DMS153 treated with DMSO at 0.1 percent for 48 hours (cell line): Measurements from ENCODE around the gene CTNNA3.
"Not testable (repeated sequence)": the region's sequence is repeated elsewhere in the genome, so short reads cannot be mapped to it uniquely, and the experiment has no call there.

Source experiments
- DNase-seq: peaks from one replicate; lab custom pipeline; 2025; ENCODE audit not compliant: unreplicated experiment; lab: John Stamatoyannopoulos, UW

Gene CTNNA3

GRCh38 chr10:66467042-66467441, 1229.0 kb downstream of the CTNNA3 start:
- no peak for DNase-seq

DNA sequence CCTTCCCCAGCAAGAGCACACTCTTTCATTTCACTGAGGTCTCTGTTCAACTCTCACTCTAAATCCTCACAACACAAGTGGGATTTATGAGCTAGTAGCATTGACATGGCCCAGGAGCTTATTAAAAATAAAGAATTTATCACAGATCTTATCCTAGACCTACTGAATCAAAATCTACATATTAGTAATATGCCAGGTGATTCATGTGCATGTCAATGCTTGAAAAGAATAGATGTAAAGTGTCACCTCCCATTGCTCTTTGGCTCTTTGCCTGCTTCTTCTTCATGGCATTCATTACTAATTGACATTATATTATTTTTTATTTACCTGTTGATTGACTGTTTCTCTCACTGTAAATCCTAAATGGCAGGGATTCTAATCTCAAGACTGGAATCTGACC, 1229.4 kb downstream of the CTNNA3 start:
- DNase-seq: no peak

DNA sequence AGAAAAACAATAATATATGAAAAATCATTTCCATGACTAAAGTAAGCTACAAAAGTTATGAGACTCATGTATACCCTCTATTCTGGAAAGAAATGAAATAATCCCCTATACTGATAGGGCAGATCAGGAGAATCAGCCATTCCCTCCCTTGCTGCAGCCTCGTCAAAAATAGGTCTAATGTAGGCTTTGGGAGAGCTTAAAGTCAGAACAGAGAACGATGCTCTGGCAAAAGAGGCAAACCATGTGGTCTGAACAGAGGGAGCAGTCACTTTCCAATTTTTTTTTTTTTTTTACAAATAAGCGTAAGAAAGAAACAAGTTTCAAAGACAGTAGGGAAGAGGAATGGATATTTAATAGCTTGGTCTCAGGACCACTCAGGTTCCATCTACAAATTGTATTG, 1232.4 kb downstream of the CTNNA3 start:
- DNase-seq: no peak

DNA sequence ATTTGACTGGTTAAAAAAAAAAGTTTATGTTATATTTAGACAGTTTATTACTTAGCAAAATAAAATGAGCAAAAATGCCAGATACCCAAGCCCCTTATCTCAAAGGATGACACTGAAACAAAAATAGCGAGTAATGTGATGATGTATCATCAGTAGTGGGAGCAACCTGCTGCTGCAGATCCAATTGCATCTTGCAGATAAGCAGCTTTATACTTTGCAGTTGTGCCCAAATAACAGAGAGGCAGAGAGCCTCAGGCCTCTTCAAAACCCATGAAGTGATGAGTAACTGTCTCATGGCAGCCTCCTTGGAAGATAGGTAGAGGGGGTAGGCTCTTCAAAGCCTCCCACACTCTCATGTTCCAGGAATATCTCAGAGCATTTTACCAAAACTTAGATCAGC, 1238.4 kb downstream of the CTNNA3 start:
- DNase-seq: no peak

DNA sequence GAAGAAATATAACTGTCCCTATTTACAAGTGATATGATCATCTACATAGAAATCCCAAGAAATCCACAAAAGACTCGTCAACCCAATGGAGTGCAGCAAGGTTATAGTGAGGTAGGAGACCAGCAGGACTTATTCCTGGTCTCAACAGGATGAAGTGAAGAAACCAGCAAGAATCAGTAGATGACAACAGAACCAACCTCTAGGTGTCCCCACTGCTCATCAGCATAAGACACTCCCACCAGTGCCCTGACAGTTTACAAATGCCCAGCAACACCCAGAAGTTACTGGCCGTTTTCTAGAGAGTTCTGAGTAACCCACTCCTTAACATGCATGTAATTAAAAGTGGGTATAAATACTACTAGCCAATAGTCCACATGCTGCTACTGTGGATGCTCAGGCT, 1240.7 kb downstream of the CTNNA3 start:
- no peak for DNase-seq

GRCh38 chr10:66440568-66440967, 1255.4 kb downstream of the CTNNA3 start:
- DNase-seq: no peak

GRCh38 chr10:66414943-66415342, 1281.1 kb downstream of the CTNNA3 start:
- DNase-seq: no peak

- DNase-seq: no peak
These were observed 1290.4 kb downstream of the CTNNA3 start for GRCh38 chr10:66405566-66405965.

- no peak for DNase-seq
These were observed 1297.3 kb downstream of the CTNNA3 start for GRCh38 chr10:66398669-66399068.

GRCh38 chr10:66394342-66395063, 1301.5 kb downstream of the CTNNA3 start:
- DNase-seq: no peak

DNA sequence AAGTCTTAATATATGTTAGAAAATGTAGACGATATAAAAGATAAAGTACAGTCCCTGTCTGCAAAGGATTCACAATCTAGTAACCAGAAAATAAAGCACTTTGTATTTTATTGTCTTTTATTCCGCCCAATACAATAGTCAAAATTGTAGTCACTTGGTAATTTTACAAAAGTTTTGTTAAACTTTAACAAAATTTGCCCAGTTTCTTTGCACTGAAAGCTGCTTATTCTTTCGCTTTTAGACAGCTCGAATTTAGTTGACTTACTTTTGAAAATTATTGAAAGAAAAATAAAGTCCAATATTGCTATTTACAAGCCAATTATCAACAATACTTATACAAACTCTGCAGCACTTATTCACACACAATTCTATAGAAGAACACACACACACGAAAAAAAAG, 1305.1 kb downstream of the CTNNA3 start:
- no peak for DNase-seq

GRCh38 chr10:66381045-66381444, 1315.0 kb downstream of the CTNNA3 start:
- DNase-seq: no peak

DNA sequence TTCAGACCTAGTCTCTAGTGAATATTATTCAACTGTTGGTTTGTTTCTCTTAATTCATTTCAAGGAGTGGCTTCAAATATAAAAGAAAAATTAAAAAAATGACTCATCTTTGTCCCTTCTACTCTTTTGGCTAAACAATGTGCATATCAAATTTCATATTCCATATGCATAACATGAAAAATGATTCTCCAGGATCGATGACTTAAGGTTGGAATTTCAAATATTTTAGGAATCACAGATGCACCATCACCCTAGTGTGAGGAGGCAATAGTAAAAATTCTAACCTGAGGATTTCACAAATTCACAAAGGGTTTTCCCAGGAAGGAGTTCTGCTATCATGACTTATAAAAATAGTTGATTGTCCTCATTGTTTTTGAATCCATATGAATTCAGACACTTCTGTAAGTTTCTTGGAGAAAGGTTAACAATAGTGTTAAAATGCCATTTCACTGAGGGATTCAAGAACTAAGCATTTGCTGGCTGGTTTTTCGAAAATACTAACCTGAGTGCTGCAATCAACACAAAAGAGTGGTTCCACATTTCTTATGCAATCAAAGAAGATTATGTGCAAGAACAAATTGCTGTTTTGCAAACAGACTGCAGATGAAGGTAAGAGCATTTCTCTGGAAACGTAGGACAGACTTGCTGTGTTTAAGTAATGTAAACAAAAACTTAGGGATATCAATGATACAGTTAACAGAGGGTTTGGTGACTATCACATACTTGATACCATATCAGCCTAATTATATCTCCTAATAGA, 1317.7 kb downstream of the CTNNA3 start:
- DNase-seq: no peak

DNA sequence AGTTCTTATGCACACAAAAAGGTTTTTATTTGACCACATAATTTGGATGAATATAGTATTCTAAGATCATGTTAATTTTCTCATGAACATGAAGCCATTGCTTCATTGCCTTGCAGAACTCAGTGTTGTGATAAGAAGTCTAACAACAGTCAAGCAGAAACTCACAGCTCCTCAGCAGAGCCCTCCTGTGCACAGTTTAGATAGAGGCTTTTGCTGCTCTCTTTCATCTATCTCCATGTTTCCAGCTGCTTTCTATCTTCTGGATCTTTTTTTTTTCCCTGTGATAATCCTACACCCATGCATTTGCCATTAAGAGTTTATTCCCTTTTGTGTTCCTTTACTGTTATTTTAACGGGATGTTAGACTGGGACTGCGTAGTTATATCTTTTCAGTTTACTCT, 1327.8 kb downstream of the CTNNA3 start:
- no peak for DNase-seq

DNA sequence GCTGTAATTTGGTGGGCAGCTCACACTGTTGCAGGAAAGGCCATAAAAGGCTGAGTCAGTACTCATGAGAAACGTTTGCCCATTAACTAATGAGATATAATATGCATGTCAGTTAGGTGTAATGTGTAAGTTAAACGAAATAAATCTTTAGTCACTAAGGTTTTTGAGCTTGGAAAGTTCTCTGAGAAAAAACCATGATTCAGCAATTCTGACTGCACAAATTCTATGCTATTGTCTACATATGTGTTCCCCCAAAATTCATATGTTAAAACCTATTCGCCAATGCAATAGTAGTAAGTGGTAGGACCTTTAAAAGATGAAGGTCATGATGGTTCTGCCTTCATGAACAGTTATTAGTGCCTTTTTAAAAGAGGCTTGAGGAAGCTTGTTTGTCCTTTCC, 1329.8 kb downstream of the CTNNA3 start:
- DNase-seq: no peak

DNA sequence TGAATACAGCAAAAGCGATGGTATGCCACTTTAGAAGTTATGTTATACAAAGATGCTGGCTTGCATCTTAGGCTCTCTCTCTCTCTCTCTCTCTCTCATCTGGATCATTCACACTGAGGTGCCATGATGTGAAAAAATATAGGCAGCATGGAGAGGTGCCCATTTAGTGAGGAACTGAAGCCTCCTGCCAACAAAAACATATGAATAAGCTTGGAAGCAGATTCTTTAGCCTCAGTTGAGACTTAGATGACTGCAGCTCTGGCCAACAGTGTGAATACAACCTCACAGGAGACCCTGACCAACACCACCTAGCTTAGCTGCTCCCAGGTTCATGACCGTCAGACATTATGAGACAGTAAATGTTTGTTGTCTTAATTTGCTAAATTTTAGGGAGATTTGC, 1330.3 kb downstream of the CTNNA3 start:
- no peak for DNase-seq

- DNase-seq: no peak
These were observed 1333.5 kb downstream of the CTNNA3 start for GRCh38 chr10:66362522-66362921.

DNA sequence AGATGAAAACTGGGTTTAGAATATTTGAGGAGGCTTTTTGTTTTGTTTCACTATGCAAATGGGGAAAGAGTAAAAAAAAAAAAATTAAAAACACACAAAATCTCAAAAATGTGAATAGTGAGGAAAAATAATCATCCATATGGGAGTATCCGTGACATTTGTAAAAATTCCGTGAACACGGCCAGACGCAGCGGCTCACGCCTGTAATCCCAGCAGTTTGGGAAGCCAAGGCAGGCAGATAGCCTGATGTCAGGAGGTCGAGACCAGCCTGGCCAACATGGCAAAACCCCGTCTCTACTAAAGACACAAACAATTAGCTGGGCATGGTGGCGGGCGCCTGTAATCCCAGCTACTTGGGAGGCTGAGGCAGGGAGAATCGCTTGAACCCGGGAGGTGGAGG, 1342.2 kb downstream of the CTNNA3 start:
- not testable (repeated sequence) for DNase-seq

- DNase-seq: no peak
These were observed 1342.6 kb downstream of the CTNNA3 start for GRCh38 chr10:66353422-66353821.

GRCh38 chr10:66350622-66351399, 1345.2 kb downstream of the CTNNA3 start:
- no peak for DNase-seq

DNA sequence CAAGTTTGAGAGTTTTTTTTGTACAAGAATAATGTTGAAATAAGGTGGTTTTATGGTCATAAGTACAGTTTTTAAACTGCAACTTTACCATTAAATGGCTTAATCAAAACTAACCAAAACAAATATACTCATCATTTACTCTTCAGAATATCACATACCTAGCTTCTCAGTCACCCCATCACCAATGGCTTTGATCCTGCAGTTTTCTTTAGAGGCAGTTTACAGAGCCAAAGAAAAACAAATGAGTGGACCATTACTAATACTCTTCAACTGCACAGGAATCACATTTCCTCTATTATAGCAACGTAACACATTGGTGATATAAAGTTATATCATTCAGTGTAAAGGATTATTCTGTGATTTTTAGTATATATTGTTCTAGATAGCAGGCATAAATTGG, 1346.3 kb downstream of the CTNNA3 start:
- DNase-seq: no peak

- DNase-seq: no peak
These were observed 1346.9 kb downstream of the CTNNA3 start for GRCh38 chr10:66349076-66349475.
